ENCODE measurements around the gene C17orf50. TPM values are rescaled to one million over a fixed set of nuclear protein-coding genes. Genes with fewer than 3 reads are reported as not detected.
A peak's percentile ranks its signal among the peaks of the same experiment; 100 is the strongest.

The C17orf50 gene
- total RNA-seq, 1 donor from 2014 or later = not detected

DNA sequence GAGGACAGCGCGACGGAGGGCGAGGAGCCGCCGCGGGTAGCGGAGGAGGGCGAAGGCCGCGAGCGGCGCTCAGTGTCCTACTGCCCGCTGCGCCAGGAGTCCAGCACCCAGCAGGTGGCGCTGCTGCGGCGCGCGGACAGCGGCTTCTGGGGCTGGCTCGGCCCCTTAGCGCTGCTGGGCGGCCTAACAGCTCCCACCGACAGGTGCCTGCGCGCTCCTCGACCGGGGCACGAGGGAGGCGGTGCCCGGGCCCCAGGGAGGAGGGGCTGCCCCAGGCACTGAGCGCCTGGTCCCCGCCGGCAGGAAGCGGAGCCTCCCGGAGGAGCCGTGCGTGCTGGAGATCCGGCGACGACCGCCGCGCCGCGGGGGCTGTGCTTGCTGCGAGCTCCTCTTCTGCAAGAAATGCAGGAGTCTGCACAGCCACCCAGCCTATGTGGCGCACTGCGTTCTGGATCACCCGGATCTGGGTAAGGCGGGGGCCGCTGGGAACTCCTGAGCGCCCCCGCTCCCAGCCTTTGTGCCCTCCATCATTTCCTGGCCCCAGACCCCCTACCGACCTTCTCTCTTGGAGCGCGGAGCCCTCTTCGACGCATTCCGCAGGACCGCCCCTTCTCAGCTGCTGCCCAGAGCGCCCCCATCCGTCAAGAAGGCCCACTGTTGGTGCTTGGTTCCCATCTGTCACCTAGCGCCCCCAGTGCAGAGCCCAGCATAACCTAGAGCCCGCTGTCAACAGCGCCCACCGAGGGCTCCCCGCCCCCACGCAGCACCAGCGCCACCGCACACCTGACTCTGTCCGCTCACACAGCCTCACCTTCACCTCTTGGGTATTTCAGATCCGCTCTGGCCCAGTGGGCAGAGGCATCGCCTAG, 3.7 kb downstream of the C17orf50 start:
- Mint-ChIP-seq H3K27ac (ENCODE audit: unreplicated experiment) (peak overlapping the region; percentile 57), H3K4me1 (ENCODE audit: low read depth) (peaks cover 21% of the 10 kb centered on the region), H3K9me3 (ENCODE audit: low read depth) (no peaks in the 10 kb centered on the region), H3K27me3 (ENCODE audit: low read depth) (peaks cover 1% of the 10 kb centered on the region), H3K36me3 (ENCODE audit: low read depth) (no peaks in the 10 kb centered on the region), H3K4me3 (ENCODE audit: unreplicated experiment) (peak overlapping the region; percentile 75)
- TF ChIP-seq, protein P1, sequence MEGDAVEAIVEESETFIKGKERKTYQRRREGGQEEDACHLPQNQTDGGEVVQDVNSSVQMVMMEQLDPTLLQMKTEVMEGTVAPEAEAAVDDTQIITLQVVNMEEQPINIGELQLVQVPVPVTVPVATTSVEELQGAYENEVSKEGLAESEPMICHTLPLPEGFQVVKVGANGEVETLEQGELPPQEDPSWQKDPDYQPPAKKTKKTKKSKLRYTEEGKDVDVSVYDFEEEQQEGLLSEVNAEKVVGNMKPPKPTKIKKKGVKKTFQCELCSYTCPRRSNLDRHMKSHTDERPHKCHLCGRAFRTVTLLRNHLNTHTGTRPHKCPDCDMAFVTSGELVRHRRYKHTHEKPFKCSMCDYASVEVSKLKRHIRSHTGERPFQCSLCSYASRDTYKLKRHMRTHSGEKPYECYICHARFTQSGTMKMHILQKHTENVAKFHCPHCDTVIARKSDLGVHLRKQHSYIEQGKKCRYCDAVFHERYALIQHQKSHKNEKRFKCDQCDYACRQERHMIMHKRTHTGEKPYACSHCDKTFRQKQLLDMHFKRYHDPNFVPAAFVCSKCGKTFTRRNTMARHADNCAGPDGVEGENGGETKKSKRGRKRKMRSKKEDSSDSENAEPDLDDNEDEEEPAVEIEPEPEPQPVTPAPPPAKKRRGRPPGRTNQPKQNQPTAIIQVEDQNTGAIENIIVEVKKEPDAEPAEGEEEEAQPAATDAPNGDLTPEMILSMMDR (IDR thresholded peaks at IDR 0.05) = peak; percentile 91
- no peak for DNase-seq (ENCODE audit: low spot score)

DNA sequence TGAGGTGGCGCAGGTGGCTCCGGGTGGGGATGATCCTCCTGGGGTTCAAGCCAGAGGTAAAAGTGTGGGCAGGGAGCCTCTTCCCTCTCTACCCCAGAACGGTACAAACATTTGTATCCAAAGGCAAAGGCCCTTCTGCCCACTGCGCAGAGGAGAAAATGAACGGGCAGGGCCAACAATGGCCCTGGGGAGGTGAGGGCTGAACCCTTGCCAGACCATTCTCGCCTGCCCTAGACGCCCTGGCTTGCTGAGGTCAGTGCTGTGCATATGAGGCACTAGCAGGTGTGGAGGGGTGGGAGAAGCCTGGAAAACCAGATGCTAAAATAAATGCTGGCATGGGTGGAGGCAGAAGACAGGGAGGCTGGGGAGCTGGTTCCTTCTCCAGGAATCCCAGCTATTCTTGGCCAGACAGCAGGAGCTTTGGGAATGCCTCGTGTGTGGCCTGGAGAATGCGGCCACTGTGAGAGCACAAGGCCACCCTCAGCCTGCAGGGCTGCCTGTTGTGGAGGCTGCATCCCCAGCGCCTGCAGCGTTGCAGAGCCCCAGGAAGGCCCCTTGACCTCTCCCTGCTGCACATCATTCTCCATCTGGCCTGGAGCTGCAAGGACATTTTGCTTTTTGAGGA, 4.5 kb downstream of the C17orf50 start:
- peaks cover 21% of the 10 kb centered on the region for H3K4me1 Mint-ChIP-seq (ENCODE audit: low read depth)
- no peak overlapping the region for H3K4me3 Mint-ChIP-seq (ENCODE audit: unreplicated experiment)
- H3K9me3 Mint-ChIP-seq (ENCODE audit: low read depth) = no peaks in the 10 kb centered on the region
- H3K27me3 Mint-ChIP-seq (ENCODE audit: low read depth) = peaks cover 1% of the 10 kb centered on the region
- no peaks in the 10 kb centered on the region for H3K36me3 Mint-ChIP-seq (ENCODE audit: low read depth)
- peak overlapping the region; percentile 36 for H3K27ac Mint-ChIP-seq (ENCODE audit: unreplicated experiment)
- TF ChIP-seq, protein P1 (IDR thresholded peaks at IDR 0.05) = no peak
- DNase-seq (ENCODE audit: low spot score) = no peak

DNA sequence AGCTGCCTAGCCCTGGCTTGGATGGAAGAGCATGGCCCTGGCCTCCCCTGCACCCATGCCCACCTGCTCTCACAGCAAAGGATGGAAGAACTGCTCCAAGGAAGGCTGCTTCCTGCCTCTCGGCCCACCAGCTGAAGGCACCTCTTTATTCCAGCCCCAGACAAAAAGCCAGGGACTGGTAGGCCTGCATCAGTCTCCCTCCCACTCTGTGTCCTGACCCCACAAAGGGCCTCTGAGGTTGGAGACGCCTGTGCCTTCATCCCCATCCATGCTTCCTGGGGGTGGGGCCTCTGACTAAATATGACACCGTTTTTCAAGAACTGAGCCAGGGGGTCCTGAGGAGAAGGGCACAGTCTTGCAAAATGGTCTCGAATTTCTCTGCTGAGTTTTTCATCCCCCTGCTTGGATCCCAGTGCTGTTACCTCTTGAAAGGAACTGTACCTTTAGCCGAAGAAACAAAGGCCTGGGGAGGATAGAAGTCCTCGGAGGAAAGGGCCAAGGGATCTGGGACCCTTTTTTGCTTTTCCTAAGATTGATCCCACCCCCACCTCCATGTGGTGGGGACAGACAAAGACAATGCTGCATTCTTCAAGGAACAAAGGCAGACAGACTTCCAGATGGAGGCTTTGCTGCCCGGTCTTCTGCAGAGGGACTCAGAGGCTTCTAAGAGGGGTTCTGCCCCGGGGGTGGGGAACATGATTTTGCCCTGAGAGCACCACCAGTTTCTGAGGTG, 5.2 kb downstream of the C17orf50 start:
- Mint-ChIP-seq H3K36me3 (ENCODE audit: low read depth) (no peaks in the 10 kb centered on the region), H3K4me1 (ENCODE audit: low read depth) (peaks cover 21% of the 10 kb centered on the region), H3K27ac (ENCODE audit: unreplicated experiment) (peak overlapping the region; percentile 36), H3K9me3 (ENCODE audit: low read depth) (no peaks in the 10 kb centered on the region), H3K27me3 (ENCODE audit: low read depth) (peaks cover 1% of the 10 kb centered on the region), H3K4me3 (ENCODE audit: unreplicated experiment) (no peak overlapping the region)
- DNase-seq (ENCODE audit: low spot score) = no peak
- TF ChIP-seq, protein P1 (IDR thresholded peaks at IDR 0.05) = no peak

DNA sequence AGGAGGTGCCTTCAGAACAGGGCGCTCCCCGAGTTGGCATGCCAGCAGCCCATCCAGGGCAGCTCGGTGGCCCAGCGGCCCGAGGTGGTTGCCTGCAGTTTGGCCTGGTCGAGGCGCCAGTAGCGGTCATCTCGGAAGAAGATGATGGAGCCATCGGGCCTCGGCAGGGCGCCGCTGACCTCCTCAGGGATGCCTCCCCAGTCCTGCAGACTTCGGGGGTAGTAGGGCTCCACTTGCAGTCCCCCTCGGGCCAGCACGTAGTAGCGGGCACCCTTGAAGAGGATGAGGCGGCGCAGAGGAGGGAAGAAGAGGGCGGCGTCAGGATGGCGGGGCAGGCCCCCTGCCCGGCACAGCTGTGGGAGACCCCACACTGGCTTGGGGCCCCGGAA, 5.8 kb downstream of the C17orf50 start:
- Mint-ChIP-seq H3K36me3 (ENCODE audit: low read depth) (no peaks in the 10 kb centered on the region), H3K4me3 (ENCODE audit: unreplicated experiment) (no peak overlapping the region)
- DNase-seq (ENCODE audit: low spot score) = no peak

More for the DNA sequence above, 5.8 kb downstream of the C17orf50 start:
- no peaks in the 10 kb centered on the region for H3K9me3 Mint-ChIP-seq (ENCODE audit: low read depth)
- no peak overlapping the region for H3K27ac Mint-ChIP-seq (ENCODE audit: unreplicated experiment)
- TF ChIP-seq, protein P1 (IDR thresholded peaks at IDR 0.05) = no peak
- H3K27me3 Mint-ChIP-seq (ENCODE audit: low read depth) = peaks cover under 1% of the 10 kb centered on the region
- H3K4me1 Mint-ChIP-seq (ENCODE audit: low read depth) = peaks cover 20% of the 10 kb centered on the region

All from chondrocyte (in vitro differentiated cells).